ENCODE results near the gene AMFR. TPM values are rescaled to one million over a fixed set of nuclear protein-coding genes. Genes with fewer than 3 reads are reported as not detected.

The AMFR gene
- total RNA-seq, 1 experiment from 2014 or later: 25.6 TPM

DNA sequence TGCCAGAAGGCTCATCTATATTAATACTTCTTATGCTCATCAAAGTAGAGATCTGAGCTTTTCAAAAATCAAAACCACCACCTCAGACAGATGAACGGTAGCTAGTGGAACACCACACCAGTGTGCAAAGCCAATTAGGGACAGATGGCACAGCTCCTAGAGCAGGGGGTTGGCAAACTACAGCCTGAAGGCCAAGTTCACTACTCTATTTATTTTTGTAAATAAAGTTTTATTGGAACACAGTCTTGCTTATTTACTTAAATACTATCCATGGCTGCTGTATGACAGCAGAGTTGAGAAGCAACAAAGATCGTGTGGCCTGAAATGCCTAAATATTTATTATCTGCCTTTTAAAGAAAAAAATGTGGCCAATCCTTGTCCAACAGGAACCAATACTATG lies 56.8 kb downstream of the AMFR start:
- Mint-ChIP-seq H3K9me3 (no peaks in the 10 kb centered on the region), H3K4me1 (peaks cover 3 to 7% of the 10 kb centered on the region in 2 experiments), H3K27ac (no peak overlapping the region), H3K27me3 (ENCODE audit: low read depth) (no peaks in the 10 kb centered on the region), H3K36me3 (ENCODE audit: insufficient read depth in 1 of 3, low read depth in 3 of 3) (peaks cover 5 to 15% (median 9%) of the 10 kb centered on the region in 3 experiments; a peak in 5 of 7 replicates), H3K4me3 (no peak overlapping the region)
- H2BK15ac ChIP-seq (ENCODE audit: low read depth, low read length): no peak overlapping the region
- WGBS (ENCODE audit: extremely low coverage, insufficient read length, low lambda C conversion rate): no CpG with 5 or more reads among the region's 2 CpGs
- no peak overlapping the region for H3K27ac ChIP-seq (ENCODE audit: insufficient read length, low read depth, low read length)
- H3T11ph ChIP-seq (ENCODE audit: low read length): no peak overlapping the region
- H4K20me1 ChIP-seq (ENCODE audit: control insufficient read depth, insufficient read depth, insufficient read length): no peaks in the 10 kb centered on the region
- no peak overlapping the region for H2BK5ac ChIP-seq (ENCODE audit: insufficient read length, low read length)
- no peak overlapping the region for H3K9ac ChIP-seq (ENCODE audit: extremely low read depth, insufficient read length, low read length)
- DNase-seq: no peak
- H2BK120ac ChIP-seq (ENCODE audit: low read depth, low read length, poor library complexity, severe bottlenecking): no peak overlapping the region
- H2AFZ ChIP-seq (ENCODE audit: low read length): no peak overlapping the region
- H2BK12ac ChIP-seq (ENCODE audit: insufficient read length, low read depth, low read length): no peak overlapping the region
- H3K14ac ChIP-seq (ENCODE audit: insufficient read depth, low read length): no peak overlapping the region
- no peaks in the 10 kb centered on the region for H3K79me2 ChIP-seq (ENCODE audit: insufficient read depth, low read length)
- no peaks in the 10 kb centered on the region for H3K27me3 ChIP-seq (ENCODE audit: insufficient read depth, low read length)
- H2AK5ac ChIP-seq (ENCODE audit: insufficient read length, low read length): no peak overlapping the region
- no peaks in the 10 kb centered on the region for H3K4me1 ChIP-seq (ENCODE audit: insufficient read depth, low read length)
- no peak overlapping the region for H3K23ac ChIP-seq (ENCODE audit: insufficient read length, low read depth, low read length)
- H3K9me3 ChIP-seq (ENCODE audit: control insufficient read depth, low read depth, low read length): no peaks in the 10 kb centered on the region
- no peak overlapping the region for H3K4me2 ChIP-seq (ENCODE audit: insufficient read depth, insufficient read length, low read length)
- no peak overlapping the region for H3K18ac ChIP-seq (ENCODE audit: insufficient read length, low read depth, low read length)
- H2BK20ac ChIP-seq (ENCODE audit: low read depth, low read length, poor library complexity, severe bottlenecking): no peak overlapping the region
- no peaks in the 10 kb centered on the region for H3K23me2 ChIP-seq (ENCODE audit: insufficient read length, low read depth, low read length, poor library complexity, severe bottlenecking)
- H4K5ac ChIP-seq (ENCODE audit: insufficient read length, low read depth, low read length): no peak overlapping the region
- H3K4ac ChIP-seq (ENCODE audit: low read depth, low read length): no peak overlapping the region
- TF ChIP-seq, protein P1, sequence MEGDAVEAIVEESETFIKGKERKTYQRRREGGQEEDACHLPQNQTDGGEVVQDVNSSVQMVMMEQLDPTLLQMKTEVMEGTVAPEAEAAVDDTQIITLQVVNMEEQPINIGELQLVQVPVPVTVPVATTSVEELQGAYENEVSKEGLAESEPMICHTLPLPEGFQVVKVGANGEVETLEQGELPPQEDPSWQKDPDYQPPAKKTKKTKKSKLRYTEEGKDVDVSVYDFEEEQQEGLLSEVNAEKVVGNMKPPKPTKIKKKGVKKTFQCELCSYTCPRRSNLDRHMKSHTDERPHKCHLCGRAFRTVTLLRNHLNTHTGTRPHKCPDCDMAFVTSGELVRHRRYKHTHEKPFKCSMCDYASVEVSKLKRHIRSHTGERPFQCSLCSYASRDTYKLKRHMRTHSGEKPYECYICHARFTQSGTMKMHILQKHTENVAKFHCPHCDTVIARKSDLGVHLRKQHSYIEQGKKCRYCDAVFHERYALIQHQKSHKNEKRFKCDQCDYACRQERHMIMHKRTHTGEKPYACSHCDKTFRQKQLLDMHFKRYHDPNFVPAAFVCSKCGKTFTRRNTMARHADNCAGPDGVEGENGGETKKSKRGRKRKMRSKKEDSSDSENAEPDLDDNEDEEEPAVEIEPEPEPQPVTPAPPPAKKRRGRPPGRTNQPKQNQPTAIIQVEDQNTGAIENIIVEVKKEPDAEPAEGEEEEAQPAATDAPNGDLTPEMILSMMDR (conservative IDR thresholded peaks at IDR 0.05): no peak
- H4K8ac ChIP-seq (replicated peaks; ENCODE audit: insufficient read length, low read depth, low read length): no peak overlapping the region
- H3K79me1 ChIP-seq (ENCODE audit: insufficient read depth, low read depth, low read length, poor library complexity, severe bottlenecking): no peaks in the 10 kb centered on the region
- H4K91ac ChIP-seq (ENCODE audit: insufficient read length, low read depth, low read length): no peak overlapping the region
- no peak overlapping the region for H3K56ac ChIP-seq (ENCODE audit: insufficient read length, low read depth, low read length)
